ENCODE results near the gene TMCC1.

Gene TMCC1

GRCh38 chr3:129773691-129774663 is 119.5 kb downstream of the TMCC1 start:
- TF ChIP-seq ZFX (IDR thresholded peaks at IDR 0.05; ENCODE audit: borderline replicate concordance) (no peak), CTCF (IDR thresholded peaks at IDR 0.05) (no peak)
- no peak overlapping the region for H3K27ac ChIP-seq

DNA sequence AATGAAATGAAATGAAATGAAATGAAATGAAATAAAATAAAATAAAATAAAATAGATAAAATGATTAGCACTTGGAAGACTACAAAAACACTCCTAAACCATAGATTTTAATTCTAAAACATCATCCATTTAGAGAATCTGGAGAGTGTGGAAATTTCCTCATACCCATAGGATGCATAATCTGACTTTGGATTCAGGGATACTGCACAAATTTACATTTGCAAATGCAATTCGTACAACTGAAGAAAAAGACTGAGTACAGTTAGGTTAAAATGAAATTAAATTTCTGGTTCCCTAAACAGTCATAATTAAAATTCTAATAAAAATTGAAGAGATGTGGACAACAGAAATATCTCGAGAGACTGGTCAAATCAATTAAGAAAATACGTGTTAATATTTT is 122.9 kb downstream of the TMCC1 start:
- TF ChIP-seq CTCF (IDR thresholded peaks at IDR 0.05) (no peak), ZFX (IDR thresholded peaks at IDR 0.05; ENCODE audit: borderline replicate concordance) (no peak)
- no peak overlapping the region for H3K27ac ChIP-seq

DNA sequence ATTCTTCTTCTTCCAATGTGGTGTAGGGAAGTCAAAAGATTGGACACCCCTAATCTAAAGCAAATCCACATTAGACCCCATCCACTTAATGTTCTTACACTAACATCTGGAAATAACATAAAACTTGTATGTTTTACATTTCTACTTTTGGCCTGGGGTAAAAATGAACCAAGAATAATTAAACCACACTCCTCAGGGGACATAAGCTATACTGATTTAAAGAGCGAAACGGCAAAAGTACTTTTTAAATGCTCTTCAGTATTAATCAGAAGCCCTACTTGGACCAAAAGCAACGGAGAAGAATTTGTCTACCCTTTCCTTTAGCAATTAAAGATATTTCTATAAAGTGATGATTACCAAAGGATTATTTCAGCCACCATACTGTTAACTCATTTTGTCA is 123.9 kb downstream of the TMCC1 start:
- TF ChIP-seq CTCF (IDR thresholded peaks at IDR 0.05) (no peak), ZFX (IDR thresholded peaks at IDR 0.05; ENCODE audit: borderline replicate concordance) (no peak)
- no peak overlapping the region for H3K27ac ChIP-seq

DNA sequence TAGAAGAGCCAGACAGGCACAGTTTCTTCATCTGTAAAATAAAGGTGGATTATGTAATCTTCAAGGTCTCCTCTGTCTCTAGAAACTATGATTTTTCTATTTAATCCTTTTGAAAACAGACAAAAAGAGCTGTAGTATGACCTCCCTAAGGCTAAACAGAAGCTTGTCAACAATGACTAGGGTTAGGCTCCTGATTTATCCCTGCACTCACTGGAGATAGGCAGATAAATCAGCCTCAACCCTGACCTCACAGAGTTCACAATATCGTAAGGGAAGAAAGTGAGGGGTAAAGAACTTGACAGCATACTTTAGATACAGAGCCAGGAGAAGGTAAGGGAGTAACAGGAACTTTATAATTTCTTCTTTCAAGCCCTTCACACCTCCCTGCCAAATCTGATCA is 124.8 kb downstream of the TMCC1 start:
- H3K27ac ChIP-seq = no peak overlapping the region
- TF ChIP-seq CTCF (IDR thresholded peaks at IDR 0.05) (no peak), ZFX (IDR thresholded peaks at IDR 0.05; ENCODE audit: borderline replicate concordance) (no peak)

- TF ChIP-seq CTCF (IDR thresholded peaks at IDR 0.05) = no peak
- TF ChIP-seq ZFX (IDR thresholded peaks at IDR 0.05; ENCODE audit: borderline replicate concordance) = no peak
- no peak overlapping the region for H3K27ac ChIP-seq
These were observed 127.4 kb downstream of the TMCC1 start for GRCh38 chr3:129766135-129766534.

- TF ChIP-seq ZFX (IDR thresholded peaks at IDR 0.05; ENCODE audit: borderline replicate concordance) (no peak), CTCF (IDR thresholded peaks at IDR 0.05) (no peak)
- H3K27ac ChIP-seq = no peak overlapping the region
These were observed 129.4 kb downstream of the TMCC1 start for GRCh38 chr3:129764090-129764489.

DNA sequence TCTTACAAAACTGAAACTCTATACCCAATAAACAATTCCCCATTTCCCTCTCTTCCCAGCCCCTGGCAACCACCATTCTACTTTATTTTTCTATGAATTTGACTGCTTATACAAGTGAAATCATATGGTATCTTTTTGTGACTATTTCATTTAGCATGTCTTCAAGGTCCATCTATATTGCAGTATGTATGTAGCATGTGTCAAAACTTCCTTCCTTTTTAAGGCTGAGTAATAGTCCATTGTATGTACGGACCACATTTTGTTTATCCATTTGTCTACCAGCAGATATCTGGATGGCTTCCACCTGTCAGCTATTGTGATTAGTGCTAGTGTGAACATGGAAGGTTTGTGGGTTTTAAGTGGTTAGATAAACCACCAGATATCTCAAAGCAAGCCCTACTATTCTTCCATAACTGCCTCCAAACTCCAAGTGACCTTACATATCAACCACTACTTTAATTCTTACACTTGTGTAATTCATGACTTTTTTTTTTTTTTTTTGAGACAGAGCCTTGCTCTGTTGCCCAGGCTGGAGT is 134.7 kb downstream of the TMCC1 start:
- TF ChIP-seq CTCF (IDR thresholded peaks at IDR 0.05) = no peak
- TF ChIP-seq ZFX (IDR thresholded peaks at IDR 0.05; ENCODE audit: borderline replicate concordance) = no peak
- no peak overlapping the region for H3K27ac ChIP-seq

Measured in 22Rv1 (cell line).